HG03575 (cell line): ENCODE results near the gene NELL1.
"Not testable (repeated sequence)": the region's sequence is repeated elsewhere in the genome, so short reads cannot be mapped to it uniquely, and the experiment has no call there.

Experiments
- ATAC-seq: cut with Tn5 transposase; IDR thresholded peaks from one replicate; pipeline ENCODE4 v1.9.1; 2021; ENCODE audit not compliant: unreplicated experiment, insufficient number of reproducible peaks, low FRiP score; ENCODE audit errors: extremely low read depth

The NELL1 gene

DNA sequence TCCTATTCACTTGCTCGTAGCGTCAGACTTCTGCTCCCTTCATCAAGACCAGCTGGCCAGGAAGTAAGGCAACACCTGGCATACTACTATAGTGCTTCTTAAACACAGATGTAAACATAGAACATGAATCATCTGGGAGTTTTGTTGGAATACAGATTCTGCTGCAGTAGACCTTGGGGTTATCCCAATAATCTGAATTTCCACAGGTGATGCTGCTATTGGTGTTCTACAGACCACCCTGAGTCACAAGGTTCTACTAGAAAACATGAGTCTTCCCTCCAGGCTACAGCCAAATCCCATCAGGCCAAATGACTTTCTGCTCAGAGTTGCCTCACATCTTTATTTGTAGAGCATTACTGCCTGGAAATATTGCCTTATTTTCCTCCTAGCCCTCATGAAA is 175.2 kb downstream of the NELL1 start:
- ATAC-seq: no peak

DNA sequence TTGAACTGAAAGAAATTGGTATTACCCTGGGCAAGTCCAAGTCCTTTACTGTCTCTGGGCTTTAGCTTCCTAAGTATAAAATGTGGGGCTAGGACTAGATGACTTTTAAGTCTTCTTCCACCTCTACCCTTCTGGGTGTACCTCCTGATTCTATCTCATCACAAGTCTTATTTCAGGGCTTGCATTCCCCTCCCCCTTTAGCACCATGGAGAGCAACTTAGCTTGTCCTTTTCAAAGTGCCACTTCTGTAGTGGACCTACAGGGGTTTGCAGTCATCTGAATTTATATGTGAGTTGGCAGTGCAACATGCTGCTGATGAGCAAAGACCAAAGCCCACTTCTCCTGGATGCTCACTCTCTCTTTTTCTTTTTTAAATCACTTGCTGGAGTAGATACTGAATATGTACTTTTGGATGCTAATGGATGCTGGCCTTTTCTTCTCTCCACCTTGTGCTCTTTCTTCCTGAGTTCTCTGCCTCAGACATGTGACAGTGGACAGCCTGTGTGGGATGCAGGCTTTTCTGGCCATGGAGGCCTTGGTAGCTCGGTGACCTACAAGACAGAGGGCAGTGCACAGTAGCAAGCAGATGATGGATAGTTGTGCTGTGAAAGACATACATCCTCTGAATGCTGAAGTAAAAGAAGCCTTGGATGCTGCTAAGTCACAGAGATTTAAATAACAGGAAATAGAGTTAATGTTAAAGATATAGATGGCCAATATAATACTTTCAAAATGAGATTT is 185.0 kb downstream of the NELL1 start:
- no peak for ATAC-seq

DNA sequence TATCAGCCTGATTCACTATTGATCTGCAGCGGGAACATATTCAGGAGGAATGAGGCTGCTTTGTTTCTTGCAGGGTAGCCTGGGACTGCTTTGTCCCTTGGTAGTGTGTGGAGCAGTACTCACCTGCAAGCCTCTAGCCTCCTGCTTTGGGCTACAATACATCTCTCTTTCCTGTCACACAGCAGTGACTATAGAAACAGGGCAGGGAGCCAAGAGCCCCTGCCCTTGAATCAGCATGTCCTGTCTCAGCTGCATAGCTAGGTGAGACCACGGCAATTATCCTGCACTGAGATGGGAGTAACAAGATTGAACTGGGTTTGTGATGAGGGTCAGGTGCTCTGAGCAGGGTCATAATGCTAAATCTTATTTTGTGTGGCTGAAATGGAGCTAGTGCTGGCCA is 191.9 kb downstream of the NELL1 start:
- ATAC-seq: no peak

- not testable (repeated sequence) for ATAC-seq
Observed at GRCh38 chr11:20862263-20862662, 192.9 kb downstream of the NELL1 start.

DNA sequence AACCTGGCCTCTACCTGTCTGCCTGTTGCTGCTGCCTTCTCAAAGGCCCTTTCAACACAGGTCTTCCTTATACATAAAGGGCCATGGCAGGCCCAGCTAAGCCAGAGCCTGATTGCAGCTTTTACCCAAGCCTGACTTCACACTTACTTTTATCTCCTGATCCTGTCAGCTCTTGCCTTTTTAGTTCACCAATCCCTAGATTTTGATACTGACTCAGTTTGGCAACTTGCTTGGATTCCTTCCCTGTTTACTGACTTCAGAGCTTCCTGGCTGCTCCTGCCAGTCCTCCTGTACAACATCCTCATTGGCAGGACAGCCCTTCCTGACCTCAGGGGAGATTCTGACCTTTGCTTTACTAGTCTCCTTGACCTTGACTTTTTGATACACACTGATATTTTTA is 195.2 kb downstream of the NELL1 start:
- ATAC-seq: no peak

GRCh38 chr11:20865161-20865560 is 195.8 kb downstream of the NELL1 start:
- no peak for ATAC-seq

DNA sequence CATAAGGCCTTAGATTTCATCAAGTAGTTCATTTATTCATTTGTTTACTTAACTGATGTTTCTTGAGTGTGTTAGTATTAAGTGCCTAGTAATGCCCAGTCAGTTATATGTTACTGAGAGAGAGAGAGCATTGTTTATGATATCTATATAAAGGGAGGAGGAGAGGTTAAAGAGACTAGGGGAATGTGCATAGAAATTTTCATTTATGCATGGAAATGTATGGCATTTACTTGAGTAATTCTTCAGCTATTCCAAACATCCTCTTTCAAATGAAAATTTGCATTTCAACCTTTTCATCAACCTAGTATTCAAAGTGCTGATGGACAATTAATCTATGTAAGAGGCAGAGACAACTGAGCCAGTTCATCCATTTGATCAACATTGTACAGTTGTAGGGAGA is 199.7 kb downstream of the NELL1 start:
- ATAC-seq: no peak

DNA sequence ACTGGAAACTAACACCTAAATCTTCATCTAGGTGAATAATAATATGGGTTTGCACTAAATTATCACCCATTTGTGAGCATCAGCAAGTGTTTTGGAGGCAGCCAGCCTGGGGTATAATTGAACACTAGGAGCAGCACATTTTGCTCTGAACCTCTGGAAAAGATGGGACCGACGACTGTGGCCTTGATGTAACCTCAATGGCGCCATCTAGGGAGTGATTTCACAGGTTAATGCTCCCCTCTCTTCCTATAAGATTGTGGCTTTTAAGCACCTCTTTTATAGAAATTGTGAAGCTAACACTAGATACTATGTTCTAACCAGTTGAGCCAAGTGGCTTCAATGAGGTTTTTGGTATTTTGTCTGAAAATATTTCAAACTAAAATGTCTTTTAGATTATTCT is 203.7 kb downstream of the NELL1 start:
- ATAC-seq: no peak

GRCh38 chr11:20874358-20874757 is 205.0 kb downstream of the NELL1 start:
- ATAC-seq: no peak

DNA sequence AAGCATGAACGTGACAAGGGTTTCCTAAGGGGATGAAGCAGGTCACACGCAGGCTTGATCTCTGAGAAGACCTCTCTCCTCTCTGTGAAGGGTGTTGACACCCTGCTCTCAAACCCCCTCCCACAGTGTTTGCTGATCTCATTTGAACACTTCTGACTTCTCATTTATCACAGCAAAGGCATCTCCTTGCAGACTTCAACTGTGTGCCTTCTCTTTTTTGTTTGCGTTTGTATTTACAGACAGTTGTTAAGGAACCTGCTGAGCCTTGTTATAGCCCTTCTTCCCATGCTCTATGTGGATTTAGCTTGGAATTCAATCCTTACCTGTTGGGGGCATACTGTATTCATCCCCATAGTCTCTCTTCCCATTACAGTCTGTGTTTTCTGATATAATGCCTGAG is 206.5 kb downstream of the NELL1 start:
- no peak for ATAC-seq

DNA sequence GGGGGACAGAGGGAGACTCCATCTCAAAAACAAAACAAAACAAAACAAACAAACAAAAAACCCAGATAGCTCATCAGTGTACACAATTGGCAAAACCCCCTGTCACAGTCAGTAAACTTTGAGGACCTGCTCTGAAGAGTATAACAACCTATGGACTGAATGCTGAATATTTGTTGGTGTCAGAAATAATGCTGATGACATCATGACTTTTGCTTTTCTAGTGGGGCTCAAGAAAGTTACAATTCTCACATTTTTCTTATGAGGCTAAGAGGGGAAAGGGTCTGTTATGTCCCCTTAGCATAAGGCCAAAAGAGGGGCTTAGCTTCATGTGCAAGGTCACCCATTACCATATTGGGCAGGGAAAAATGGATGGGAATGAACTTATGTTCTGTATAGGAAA is 207.4 kb downstream of the NELL1 start:
- ATAC-seq: no peak

DNA sequence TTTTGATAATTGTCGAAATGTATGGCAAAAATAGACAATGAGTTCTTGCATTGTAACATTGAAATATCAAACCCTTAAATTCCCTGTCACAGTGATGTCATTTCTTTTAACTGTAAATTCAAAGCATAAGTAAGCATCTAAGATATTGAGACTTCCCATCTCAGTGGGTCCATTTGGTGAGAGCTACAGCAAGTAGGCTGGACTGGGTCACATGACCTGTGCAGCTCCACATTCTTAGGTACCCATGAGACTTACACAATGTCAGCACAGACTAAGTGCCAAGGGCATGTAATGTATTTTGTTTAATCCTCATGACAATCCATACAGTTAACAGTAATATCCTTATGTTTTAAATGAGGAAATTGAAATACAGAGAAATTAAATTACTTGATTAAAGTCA is 210.7 kb downstream of the NELL1 start:
- no peak for ATAC-seq

GRCh38 chr11:20881328-20882079 is 212.1 kb downstream of the NELL1 start:
- no peak for ATAC-seq

GRCh38 chr11:20887137-20887536 is 217.8 kb downstream of the NELL1 start:
- no peak for ATAC-seq

DNA sequence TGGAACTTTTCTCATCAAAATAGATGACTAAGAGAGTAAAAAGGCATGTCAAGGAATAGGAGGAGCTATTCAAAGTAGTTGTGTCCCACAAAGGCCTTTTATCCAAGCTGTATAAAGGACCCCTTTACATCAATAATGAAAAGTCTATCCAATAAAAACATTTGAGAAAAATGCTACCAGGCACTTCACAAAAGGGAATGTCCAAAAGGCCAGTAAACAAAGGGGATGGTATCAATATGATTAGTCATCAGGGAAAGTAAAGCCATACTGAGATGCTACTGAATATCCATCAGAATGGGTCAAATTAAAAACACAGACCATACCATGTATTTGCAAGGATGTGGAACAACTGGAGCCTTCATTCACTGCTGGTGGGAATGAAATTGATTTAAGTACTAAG is 224.9 kb downstream of the NELL1 start:
- ATAC-seq: no peak

- ATAC-seq: no peak
Observed at GRCh38 chr11:20909995-20910726, 240.8 kb downstream of the NELL1 start.

DNA sequence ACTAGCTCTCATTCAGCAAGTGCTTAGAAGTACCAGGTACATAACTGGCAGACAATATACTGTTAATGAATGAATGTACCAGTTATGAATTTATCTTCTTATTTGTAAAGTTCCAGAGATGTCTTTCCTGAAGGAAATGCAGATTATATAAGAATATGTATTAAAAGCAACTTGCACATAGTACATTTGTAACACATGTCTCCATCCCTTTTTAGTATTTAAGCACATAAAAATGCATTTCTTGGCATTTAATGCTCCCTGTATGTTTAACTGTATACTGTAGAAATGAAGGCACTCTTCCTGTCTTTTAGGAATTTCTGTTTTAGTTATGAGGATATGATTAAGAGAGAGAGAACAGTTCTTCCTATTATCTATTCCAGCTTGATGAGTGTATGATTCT is 241.3 kb downstream of the NELL1 start:
- no peak for ATAC-seq

DNA sequence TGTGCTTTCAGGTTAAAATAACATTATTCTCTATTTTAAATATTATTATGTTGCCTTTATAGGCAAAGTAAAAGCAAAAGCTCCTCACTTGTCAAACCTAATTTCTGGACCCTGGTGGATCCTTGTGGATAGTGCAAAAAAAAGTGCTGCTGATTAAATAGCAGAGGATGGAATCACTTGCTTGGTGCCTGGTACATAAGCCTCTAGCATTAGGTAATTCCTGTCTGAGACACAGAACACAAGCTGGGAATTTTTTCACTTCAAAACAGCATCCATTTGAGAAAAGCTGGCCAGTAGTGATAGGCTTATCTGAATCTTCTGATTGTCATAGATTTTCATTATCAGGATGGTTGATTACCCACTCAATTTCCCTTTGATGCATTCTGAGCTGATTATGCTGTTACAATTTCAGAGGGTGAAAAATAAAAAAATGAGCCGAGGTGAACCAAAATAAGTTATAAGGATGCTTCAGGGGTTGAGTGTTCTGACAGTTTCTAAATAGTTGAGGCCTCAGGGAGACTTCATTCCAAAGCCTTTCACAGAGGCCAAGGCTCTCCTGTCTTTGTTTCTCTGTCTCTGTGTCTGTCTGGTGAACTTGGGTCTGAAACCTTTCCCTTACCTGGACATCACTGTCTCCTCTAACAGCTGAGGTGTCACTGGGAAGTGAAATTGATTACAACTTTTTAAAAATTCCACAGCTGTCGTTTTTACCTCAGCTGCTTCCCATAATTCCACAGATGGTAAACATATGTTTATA is 242.9 kb downstream of the NELL1 start:
- no peak for ATAC-seq

GRCh38 chr11:20912922-20913512 is 243.6 kb downstream of the NELL1 start:
- no peak for ATAC-seq
